SK-N-MC (cell line): Measurements from ENCODE around the gene TCAP.

Experiments used
- DNase-seq: peaks from one replicate; pipeline ENCODE4 v3.0.0-alpha.2; 2011; ENCODE audit warnings: low read depth, low spot score
- H3K27ac ChIP-seq: fragments of 200-600 bp; sonication (generic); 2 replicates; pipeline ENCODE4 v1.5.1; 2016; ENCODE audit warnings: mixed run types
- H3K36me3 ChIP-seq: fragments of 200-600 bp; sonication (generic); 2 replicates; pipeline ENCODE4 v1.6.1; 2017; ENCODE audit warnings: antibody characterized with exemption, low read length, mixed read lengths; ENCODE audit not compliant: insufficient read depth
- H3K4me3 ChIP-seq: fragments of 200-600 bp; sonication (generic); 2 replicates; pipeline ENCODE4 v1.5.1; 2016
- H3K9ac ChIP-seq: fragments of 200-600 bp; sonication (generic); 2 replicates; pipeline ENCODE4 v1.8.0; 2017; ENCODE audit warnings: mixed run types, mixed read lengths; ENCODE audit not compliant: insufficient read length
- H3K9me3 ChIP-seq: fragments of 200-600 bp; sonication (generic); 2 replicates; pipeline ENCODE4 v1.6.1; 2017; ENCODE audit warnings: low read depth, mild to moderate bottlenecking, antibody characterized with exemption, low read length, moderate library complexity, mixed read lengths
- EZH2 ChIP-seq: fragments of 200-600 bp; sonication (generic); IDR thresholded peaks from one replicate; pipeline ENCODE4 v1.6.1; 2017; ENCODE audit warnings: antibody characterized with exemption
- FOXP2 ChIP-seq: optimal IDR thresholded peaks from 2 replicates; pipeline ENCODE3; 2011; ENCODE audit warnings: mild to moderate bottlenecking, moderate library complexity; ENCODE audit not compliant: insufficient read depth; ENCODE audit errors: extremely low read length, control extremely low read depth
- POLR2AphosphoS5 ChIP-seq: IDR thresholded peaks from 2 replicates; pipeline ENCODE4 v1.6.1; 2012; ENCODE audit warnings: mild to moderate bottlenecking, low read depth, low read length, borderline replicate concordance

TCAP gene

DNA sequence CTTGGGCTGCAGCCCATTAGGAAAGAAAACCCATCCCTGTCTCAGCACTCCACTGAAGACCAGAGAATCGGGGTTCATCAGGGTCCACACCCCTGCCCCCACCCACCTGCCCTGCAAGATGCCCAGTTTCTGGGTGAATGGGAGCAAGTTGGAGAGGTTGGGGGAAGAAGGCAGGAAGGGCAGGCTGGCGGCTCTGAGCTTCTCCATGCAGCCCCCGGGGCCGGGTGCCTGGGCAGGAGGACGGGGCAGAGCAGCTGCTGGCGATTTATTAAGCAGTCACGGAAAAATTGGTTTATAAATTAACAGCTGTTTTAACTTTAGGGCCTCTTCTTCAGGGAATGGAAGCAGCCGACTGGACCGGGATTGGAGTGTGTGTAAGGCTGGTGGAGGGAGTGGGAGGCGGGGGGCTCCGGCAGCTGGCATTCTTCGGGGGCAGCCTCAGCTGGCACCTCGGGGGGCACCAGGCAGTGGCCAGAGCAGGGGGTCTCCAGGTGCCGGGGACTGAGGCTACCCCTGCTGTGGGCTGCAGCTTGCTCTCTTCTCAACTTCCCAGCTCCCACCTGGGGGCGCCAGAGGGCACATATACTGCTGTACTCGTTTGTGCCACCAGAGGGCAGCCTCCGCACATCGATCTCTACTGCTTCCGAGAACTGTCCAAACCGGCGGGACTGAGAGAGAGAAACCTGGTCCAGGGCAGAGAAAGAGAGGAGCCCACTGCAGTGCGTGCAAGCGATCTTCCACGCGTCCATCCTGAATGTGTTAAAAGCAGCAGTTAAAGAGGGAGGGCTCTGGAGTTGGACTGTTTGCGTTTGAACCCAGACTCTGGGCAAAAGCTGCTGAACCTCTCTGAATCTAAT, 43.4 kb upstream of the TCAP start:
- TF ChIP-seq FOXP2, result no peak
- no peak for TF ChIP-seq EZH2
- no peak for TF ChIP-seq POLR2AphosphoS5
- peak overlapping the region; percentile 51 for H3K4me3 ChIP-seq

GRCh38 chr17:39622380-39623006, 42.7 kb upstream of the TCAP start:
- peak overlapping the region; percentile 51; the same call in 1 of the 2 replicates for H3K4me3 ChIP-seq

More for the DNA sequence above, 43.4 kb upstream of the TCAP start:
- no peak overlapping the region for H3K9ac ChIP-seq
- no peak overlapping the region for H3K27ac ChIP-seq
- no peaks in the 10 kb centered on the region for H3K9me3 ChIP-seq
- DNase-seq, result peak; percentile 45
- H3K36me3 ChIP-seq, result no peaks in the 10 kb centered on the region

DNA sequence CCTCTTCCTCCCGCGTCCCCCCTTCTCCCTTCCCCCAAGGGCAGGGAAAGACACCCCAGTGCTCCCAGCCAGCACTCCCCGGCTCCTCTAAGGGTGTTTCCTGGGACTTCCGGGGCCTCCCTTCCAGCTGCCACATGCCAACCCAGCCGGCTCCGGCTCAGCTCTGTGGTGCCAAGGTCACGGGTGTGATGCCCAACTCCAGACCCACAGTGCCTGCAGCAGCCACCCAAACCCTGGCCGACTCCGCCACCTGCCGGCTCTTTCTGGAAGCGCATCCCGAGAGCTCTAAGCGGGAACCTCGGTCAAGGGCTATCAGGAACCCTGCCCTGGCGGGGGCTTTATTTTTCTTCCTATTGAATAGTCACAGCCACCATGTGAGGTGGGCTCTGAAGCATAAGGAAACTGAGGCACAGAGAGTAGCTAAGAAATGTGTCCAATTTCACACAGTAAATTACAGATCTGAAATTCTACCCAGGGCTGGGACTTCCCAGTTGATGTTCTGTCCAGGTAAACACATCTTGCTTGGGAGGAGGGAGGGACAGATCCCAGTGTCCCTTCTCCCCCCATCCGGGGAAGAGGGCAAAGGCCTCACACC, 41.7 kb upstream of the TCAP start:
- TF ChIP-seq POLR2AphosphoS5 (no peak), FOXP2 (no peak), EZH2 (no peak)
- Histone ChIP-seq H3K9me3 (no peaks in the 10 kb centered on the region), H3K4me3 (no peak overlapping the region), H3K27ac (no peak overlapping the region), H3K9ac (no peak overlapping the region), H3K36me3 (no peaks in the 10 kb centered on the region)
- no peak for DNase-seq

More at GRCh38 chr17:39622380-39623006, 42.7 kb upstream of the TCAP start:
- TF ChIP-seq POLR2AphosphoS5, result no peak
- TF ChIP-seq FOXP2, result no peak
- no peak for TF ChIP-seq EZH2
- Histone ChIP-seq H3K36me3 (no peaks in the 10 kb centered on the region), H3K27ac (no peak overlapping the region), H3K9ac (no peak overlapping the region), H3K9me3 (no peaks in the 10 kb centered on the region)
- no peak for DNase-seq

- H3K4me3 ChIP-seq, result no peak overlapping the region
- H3K27ac ChIP-seq, result no peak overlapping the region
- TF ChIP-seq POLR2AphosphoS5, result no peak
- TF ChIP-seq EZH2, result no peak
- TF ChIP-seq FOXP2, result no peak
- H3K36me3 ChIP-seq, result no peaks in the 10 kb centered on the region
- no peaks in the 10 kb centered on the region for H3K9me3 ChIP-seq
- DNase-seq, result no peak
- H3K9ac ChIP-seq, result no peak overlapping the region
These were observed 40.8 kb upstream of the TCAP start for GRCh38 chr17:39624313-39624712.

- H3K27ac ChIP-seq, result no peak overlapping the region
- H3K36me3 ChIP-seq, result no peaks in the 10 kb centered on the region
- no peaks in the 10 kb centered on the region for H3K9me3 ChIP-seq
- DNase-seq, result no peak
- no peak overlapping the region for H3K9ac ChIP-seq
- no peak overlapping the region for H3K4me3 ChIP-seq
- no peak for TF ChIP-seq FOXP2
- no peak for TF ChIP-seq EZH2
- TF ChIP-seq POLR2AphosphoS5, result no peak
These were observed 39.9 kb upstream of the TCAP start for GRCh38 chr17:39625198-39625785.

DNA sequence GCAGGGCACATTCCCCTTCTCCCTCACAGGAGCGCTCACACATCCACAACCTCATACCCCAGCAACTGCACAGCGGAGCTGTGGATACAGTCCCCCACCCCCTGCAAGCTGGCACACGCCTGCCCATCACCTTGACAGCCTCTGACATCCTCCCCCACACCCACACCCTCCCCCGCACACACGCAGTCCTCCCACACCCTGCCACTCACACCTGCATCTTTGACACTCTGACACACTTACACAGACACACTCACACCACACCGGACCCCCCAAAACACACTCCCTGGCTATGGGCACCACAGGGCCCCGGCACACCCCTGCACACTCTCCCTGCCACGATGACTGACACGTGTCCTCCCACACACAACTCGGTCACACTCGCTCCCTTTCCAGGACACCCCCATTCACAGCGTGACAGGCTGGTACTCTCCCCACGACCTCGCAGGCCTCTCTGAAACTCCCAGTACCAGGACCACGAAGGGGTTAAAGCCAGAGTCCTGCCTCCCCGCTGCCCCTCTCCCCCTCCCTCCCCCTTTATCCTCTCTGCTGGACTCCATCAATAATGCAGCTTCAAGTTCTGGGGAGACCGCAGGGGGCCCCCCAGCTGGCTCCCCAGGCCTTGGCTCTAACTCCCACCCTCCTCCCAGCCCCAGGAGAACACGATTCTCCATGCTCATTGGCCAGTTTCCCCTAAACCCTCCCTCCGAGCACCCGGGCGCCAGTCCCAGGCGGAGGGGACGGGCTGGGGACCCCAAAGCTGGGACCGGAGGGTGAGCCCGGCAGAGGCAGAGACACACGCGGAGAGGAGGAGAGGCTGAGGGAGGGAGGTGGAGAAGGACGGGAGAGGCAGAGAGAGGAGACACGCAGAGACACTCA, 38.7 kb upstream of the TCAP start, which contains the start of gene PPP1R1B:
PPP1R1B (plus strand) TSS at position 782 of the 876 bp plus-strand sequence. CDS start 441 bp downstream, outside the sequence.
- H3K9ac ChIP-seq, result no peak within 1 kb of the TSS
- H3K4me3 ChIP-seq, result peak within 1 kb of the TSS; percentile 67
- no peaks in the 10 kb centered on the region for H3K9me3 ChIP-seq
- TF ChIP-seq EZH2 (no peak), POLR2AphosphoS5 (no peak), FOXP2 (no peak)
- H3K27ac ChIP-seq, result no peak within 1 kb of the TSS
- H3K36me3 ChIP-seq, result no peaks in the 10 kb centered on the region
- DNase-seq, result no peak

DNA sequence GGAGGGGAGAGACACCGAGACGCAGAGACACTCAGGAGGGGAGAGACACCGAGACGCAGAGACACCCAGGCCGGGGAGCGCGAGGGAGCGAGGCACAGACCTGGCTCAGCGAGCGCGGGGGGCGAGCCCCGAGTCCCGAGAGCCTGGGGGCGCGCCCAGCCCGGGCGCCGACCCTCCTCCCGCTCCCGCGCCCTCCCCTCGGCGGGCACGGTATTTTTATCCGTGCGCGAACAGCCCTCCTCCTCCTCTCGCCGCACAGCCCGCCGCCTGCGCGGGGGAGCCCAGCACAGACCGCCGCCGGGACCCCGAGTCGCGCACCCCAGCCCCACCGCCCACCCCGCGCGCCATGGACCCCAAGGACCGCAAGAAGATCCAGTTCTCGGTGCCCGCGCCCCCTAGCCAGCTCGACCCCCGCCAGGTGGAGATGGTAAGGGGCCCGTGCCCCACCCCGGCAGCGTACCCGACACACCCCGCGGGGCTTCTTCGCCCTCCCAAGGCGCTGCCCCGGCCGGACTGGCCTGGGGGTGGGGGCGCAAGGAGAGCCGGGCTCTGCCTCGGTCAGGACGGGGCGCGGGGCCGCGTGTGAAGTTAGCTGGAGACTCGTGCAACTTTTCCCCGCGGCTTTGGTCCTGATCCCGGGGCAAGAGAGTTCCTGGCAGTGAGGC, 38.0 kb upstream of the TCAP start:
- no peak for DNase-seq
- Histone ChIP-seq H3K27ac (no peak overlapping the region), H3K4me3 (peak overlapping the region; percentile 67), H3K36me3 (no peaks in the 10 kb centered on the region), H3K9me3 (no peaks in the 10 kb centered on the region), H3K9ac (no peak overlapping the region)
- TF ChIP-seq FOXP2 (no peak), EZH2 (no peak), POLR2AphosphoS5 (no peak)
